ENCODE measurements around the gene WDR35.

The WDR35 gene

GRCh38 chr2:19989667-19990415 lies at the start of gene WDR35:
Gene WDR35 (minus strand): TSS chr2:19990105. CDS start chr2:19990015, 90 bp downstream.
- peak; percentile 43 for DNase-seq (ENCODE audit: low spot score)

GRCh38 chr2:20037660-20038059 lies 47.8 kb upstream of the WDR35 start:
- no peak for DNase-seq (ENCODE audit: low spot score)

- no peak for DNase-seq (ENCODE audit: low spot score)
Observed at GRCh38 chr2:20035955-20036666, 46.2 kb upstream of the WDR35 start.

- no peak for DNase-seq (ENCODE audit: low spot score)
Observed at GRCh38 chr2:20034821-20035220, 44.9 kb upstream of the WDR35 start.

- DNase-seq (ENCODE audit: low spot score) = no peak
Observed at GRCh38 chr2:20034218-20034617, 44.3 kb upstream of the WDR35 start.

- no peak for DNase-seq (ENCODE audit: low spot score)
Observed at GRCh38 chr2:20033322-20033721, 43.4 kb upstream of the WDR35 start.

GRCh38 chr2:20030224-20030623 lies 40.3 kb upstream of the WDR35 start:
- DNase-seq (ENCODE audit: low spot score) = no peak

GRCh38 chr2:20027705-20028434 lies 38.0 kb upstream of the WDR35 start:
- DNase-seq (ENCODE audit: low spot score) = no peak

- no peak for DNase-seq (ENCODE audit: low spot score)
Observed at GRCh38 chr2:20027260-20027677, 37.4 kb upstream of the WDR35 start.

GRCh38 chr2:20025065-20025786 lies 35.3 kb upstream of the WDR35 start:
- DNase-seq (ENCODE audit: low spot score) = no peak

GRCh38 chr2:20023688-20024087 lies 33.8 kb upstream of the WDR35 start:
- no peak for DNase-seq (ENCODE audit: low spot score)

- no peak for DNase-seq (ENCODE audit: low spot score)
Observed at GRCh38 chr2:20021405-20022009, 31.6 kb upstream of the WDR35 start.

GRCh38 chr2:20019747-20020146 lies 29.8 kb upstream of the WDR35 start:
- DNase-seq (ENCODE audit: low spot score) = no peak

GRCh38 chr2:20018601-20019152 lies 28.8 kb upstream of the WDR35 start:
- DNase-seq (ENCODE audit: low spot score) = no peak

GRCh38 chr2:20016346-20016745 lies 26.4 kb upstream of the WDR35 start:
- DNase-seq (ENCODE audit: low spot score) = no peak

GRCh38 chr2:20015482-20016083 lies 25.7 kb upstream of the WDR35 start:
- peak; percentile 53 for DNase-seq (ENCODE audit: low spot score)

- DNase-seq (ENCODE audit: low spot score) = peak; percentile 21
Observed at GRCh38 chr2:20013126-20013849, 23.4 kb upstream of the WDR35 start.

- peak; percentile 21 for DNase-seq (ENCODE audit: low spot score)
Observed at GRCh38 chr2:20012282-20013125, 22.6 kb upstream of the WDR35 start, which contains the start of gene MATN3. Gene MATN3 (minus strand): TSS chr2:20012668. CDS start chr2:20012631, 37 bp downstream.

GRCh38 chr2:20012032-20012281 lies 22.1 kb upstream of the WDR35 start:
- DNase-seq (ENCODE audit: low spot score) = no peak
